Pulmonary artery endothelial cell (primary cell): Measurements from ENCODE around the gene PHC1. TPM values are rescaled to one million over a fixed set of nuclear protein-coding genes. Genes with fewer than 3 reads are reported as not detected.

Source experiments
- DNase-seq: peaks from one replicate; pipeline ENCODE4 v3.0.0-alpha.2; 2011; ENCODE audit warnings: low read depth, low spot score
- total RNA-seq: library from RNA; depleted of rRNA; stranded (reverse); fragments of >200 nt; gene quantifications from 2 replicates; pipeline ENCODE4 v1.2.3, GENCODE V29; 2014

Gene PHC1
- total RNA-seq, 1 donor from 2014 or later: 17.5 TPM

DNA sequence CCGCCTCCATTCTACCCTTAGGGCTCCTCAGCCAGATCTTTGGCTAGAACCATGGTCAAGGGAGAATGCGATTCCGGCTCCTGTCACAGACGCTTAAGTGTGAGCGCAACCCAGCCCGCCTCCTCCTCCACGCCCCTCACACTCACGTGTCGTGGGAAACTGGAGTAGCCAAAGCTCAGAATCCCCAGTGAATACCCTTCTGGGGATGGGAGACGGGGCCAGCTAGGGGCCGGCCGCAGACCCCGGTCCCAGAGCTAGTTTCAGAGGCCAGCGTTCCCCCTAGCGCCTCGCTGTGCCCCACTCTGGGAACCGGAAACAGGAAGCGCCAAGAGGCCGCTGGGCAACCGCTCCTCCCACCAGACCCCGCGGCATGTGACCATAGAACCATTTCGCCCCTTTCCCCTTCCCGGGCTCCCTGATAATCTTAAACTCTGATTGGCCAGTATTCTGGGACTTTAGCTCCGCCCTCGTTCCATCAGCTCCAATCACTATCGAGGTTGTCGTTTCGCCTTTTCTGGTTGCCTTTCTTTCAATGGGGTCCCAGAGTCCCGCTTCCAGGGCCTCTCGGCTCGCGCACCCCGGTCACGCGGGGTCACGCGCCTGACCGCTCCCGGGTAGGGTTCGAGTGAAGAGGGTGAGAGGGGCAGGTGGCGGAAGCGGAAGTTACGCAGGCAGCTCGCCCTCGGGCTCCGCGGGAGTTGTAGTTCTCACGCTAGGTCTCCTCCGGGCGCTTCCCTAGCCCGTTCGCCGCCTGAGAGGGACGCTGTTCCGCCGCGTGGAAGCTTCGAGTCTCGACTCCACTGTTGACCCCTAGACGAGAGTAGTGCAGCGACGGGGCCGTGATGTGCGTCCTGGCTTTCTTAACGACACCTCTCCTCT, 35.3 kb downstream of the PHC1 start, which contains the start of gene M6PR:
TSS of gene M6PR (minus strand) at position 304 of the 879 bp plus-strand sequence. CDS start 3,241 bp downstream, outside the sequence.
- peak; percentile 73 for DNase-seq

- DNase-seq: no peak
Measured at GRCh38 chr12:8950221-8950527, 35.9 kb downstream of the PHC1 start.

- no peak for DNase-seq
Measured at GRCh38 chr12:8950702-8951478, 36.6 kb downstream of the PHC1 start.

- no peak for DNase-seq
Measured at GRCh38 chr12:8951744-8952143, 37.4 kb downstream of the PHC1 start.

GRCh38 chr12:8953773-8954402, 39.6 kb downstream of the PHC1 start:
- no peak for DNase-seq

- no peak for DNase-seq
Measured at GRCh38 chr12:8956073-8956472, 41.8 kb downstream of the PHC1 start.

- DNase-seq: no peak
Measured at GRCh38 chr12:8956772-8957171, 42.5 kb downstream of the PHC1 start.

- DNase-seq: no peak
Measured at GRCh38 chr12:8957561-8957960, 43.3 kb downstream of the PHC1 start.

- DNase-seq: no peak
Measured at GRCh38 chr12:8958066-8958465, 43.8 kb downstream of the PHC1 start.

- DNase-seq: no peak
Measured at GRCh38 chr12:8960176-8960575, 45.9 kb downstream of the PHC1 start.

GRCh38 chr12:8968761-8969160, 54.5 kb downstream of the PHC1 start:
- DNase-seq: no peak

DNA sequence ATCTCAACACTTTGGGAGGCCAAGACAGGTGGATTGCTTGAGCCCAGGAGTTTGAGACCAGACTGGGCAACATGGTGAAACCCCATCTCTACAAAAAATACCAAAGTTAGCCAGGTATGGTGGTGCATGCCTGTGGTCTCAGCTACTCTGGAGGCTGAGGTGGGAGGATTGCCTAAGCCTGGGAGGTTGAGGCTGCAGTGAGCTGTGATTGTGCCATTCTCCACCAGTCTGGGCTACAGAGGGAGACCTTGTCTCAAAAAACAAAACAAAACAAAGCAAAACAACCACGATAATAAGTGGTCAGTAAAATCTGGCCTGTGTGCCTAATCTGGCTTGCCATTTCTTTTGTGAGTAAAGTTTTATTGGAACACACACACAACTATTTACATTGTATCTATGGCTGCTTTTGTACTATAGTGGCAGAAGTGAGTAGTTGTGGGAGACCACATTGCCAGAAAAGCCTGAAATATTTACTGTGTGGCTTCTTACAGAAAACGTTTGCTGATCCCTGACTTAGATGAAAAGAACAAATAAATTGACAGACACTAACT, 55.6 kb downstream of the PHC1 start:
- DNase-seq: no peak

DNA sequence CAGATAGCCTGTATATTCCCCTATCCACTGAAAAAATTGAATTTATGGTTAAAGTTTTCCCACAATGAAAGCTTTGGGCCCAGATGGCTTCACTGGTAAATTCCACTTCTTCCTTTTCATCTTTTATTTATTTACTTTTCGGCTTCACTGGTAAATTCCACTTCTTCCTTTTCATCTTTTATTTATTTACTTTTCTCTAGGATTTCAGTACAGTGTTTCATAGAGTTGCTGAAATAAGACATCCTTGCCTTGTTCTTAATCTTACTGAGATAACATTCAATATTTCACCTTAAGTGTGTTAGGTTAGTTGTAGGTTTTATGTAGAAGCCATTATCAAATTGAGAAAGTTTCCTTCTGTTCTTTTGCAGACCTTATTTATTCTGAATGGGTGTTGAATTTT, 56.1 kb downstream of the PHC1 start:
- no peak for DNase-seq

DNA sequence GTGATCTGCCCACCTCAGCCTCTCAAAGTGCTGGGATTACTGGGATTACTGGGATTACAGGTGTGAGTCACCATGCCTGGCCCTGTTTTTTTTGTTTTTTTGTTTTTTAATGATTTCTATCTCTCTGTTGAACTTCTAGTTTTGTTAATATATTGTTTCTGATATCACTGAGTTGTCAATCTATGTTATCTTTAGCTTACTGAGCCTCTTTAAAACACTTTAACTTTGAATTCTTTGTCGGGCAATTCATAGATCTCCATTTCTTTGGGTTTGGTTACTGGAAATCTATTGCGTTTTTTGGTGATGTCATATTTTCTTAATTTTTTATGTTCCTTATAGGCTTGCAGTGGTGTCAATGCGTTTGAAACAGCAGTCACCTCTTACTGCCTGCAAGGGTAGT, 65.8 kb downstream of the PHC1 start:
- DNase-seq: no peak

GRCh38 chr12:8985213-8985754, 71.0 kb downstream of the PHC1 start:
- no peak for DNase-seq

- no peak for DNase-seq
Measured at GRCh38 chr12:8987163-8987562, 72.9 kb downstream of the PHC1 start.

DNA sequence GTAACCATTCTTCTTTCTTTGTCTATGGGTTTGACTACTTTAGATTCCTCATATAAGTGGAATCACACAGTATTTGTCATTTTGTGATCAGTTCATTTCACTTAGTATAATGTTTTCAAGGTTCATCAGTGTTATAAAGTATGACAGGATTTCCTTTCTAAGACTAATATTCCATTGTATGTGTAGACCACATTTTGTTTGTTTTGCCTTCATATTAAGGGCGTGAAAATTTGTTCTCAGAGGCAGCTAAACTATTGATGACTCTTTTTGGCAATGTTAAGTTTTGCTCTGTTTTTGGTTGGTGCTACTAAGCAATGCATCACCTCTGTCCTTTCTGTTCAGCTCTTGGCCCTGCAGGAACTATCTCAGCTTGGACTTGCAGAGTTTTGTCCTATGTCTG, 73.4 kb downstream of the PHC1 start:
- DNase-seq: no peak

GRCh38 chr12:8989413-8989812, 75.1 kb downstream of the PHC1 start, which contains the start of gene KLRG1:
Gene KLRG1, plus strand, starts transcription at chr12:8989546. Its CDS starts 90 bp downstream, at chr12:8989636.
- peak; percentile 43 for DNase-seq
